ENCODE measurements around the gene SIL1.

- TF ChIP-seq CTCF (conservative IDR thresholded peaks at IDR 0.05; ENCODE audit: low read depth, low read length) (no peak), POLR2A (IDR thresholded peaks at IDR 0.05; ENCODE audit: low read depth, low read length) (no peak), MAFK (IDR thresholded peaks at IDR 0.05; ENCODE audit: low read depth, low read length) (no peak), CEBPB (IDR thresholded peaks at IDR 0.05; ENCODE audit: low read depth, low read length) (no peak), RCOR1 (IDR thresholded peaks at IDR 0.05; ENCODE audit: insufficient replicate concordance, low read length) (no peak), RFX5 (IDR thresholded peaks at IDR 0.05; ENCODE audit: low read depth, low read length) (no peak), RAD21 (IDR thresholded peaks at IDR 0.05; ENCODE audit: low read length) (no peak), CHD1 (IDR thresholded peaks at IDR 0.05; ENCODE audit: low read depth, low read length) (no peak), FOS (IDR thresholded peaks at IDR 0.05; ENCODE audit: low read depth, low read length) (no peak), BHLHE40 (IDR thresholded peaks at IDR 0.05; ENCODE audit: low read depth, low read length) (no peak), SMC3 (IDR thresholded peaks at IDR 0.05; ENCODE audit: low read depth, low read length) (no peak), USF2 (IDR thresholded peaks at IDR 0.05; ENCODE audit: low read depth, low read length) (no peak)
- TF ChIP-seq, protein P1, sequence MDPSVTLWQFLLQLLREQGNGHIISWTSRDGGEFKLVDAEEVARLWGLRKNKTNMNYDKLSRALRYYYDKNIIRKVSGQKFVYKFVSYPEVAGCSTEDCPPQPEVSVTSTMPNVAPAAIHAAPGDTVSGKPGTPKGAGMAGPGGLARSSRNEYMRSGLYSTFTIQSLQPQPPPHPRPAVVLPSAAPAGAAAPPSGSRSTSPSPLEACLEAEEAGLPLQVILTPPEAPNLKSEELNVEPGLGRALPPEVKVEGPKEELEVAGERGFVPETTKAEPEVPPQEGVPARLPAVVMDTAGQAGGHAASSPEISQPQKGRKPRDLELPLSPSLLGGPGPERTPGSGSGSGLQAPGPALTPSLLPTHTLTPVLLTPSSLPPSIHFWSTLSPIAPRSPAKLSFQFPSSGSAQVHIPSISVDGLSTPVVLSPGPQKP (IDR thresholded peaks at IDR 0.05; ENCODE audit: borderline replicate concordance, low read depth, low read length): no peak
Measured at GRCh38 chr5:139205586-139205985, 7.4 kb upstream of the SIL1 start.
